Pancreas (tissue), 10 donors: Measurements from ENCODE around the gene GNAS-AS1. TPM values are rescaled to one million over a fixed set of nuclear protein-coding genes. Genes with fewer than 3 reads are reported as not detected.

Experiments used
- ATAC-seq, 4 donors: fragments of 200-7000 bp; cut with Tn5 transposase; one replicate each; pipeline versions ENCODE4 v1.8.0 to v1.9.1; 2020; ENCODE audit warnings: mild to moderate bottlenecking in 4 of 4, moderate library complexity in 4 of 4
- DNase-seq, 6 donors: peaks; one replicate each; pipeline ENCODE4 v3.0.0-alpha.2; 2020
- FAIRE-seq: peaks from 2 replicates; lab custom pipeline; 2012; peaks lifted over from hg19 to GRCh38; lab: Jason Lieb, UNC
- H3K27ac ChIP-seq, 4 donors: fragments of 200-600 bp; sonication (generic); 1 replicate in 3 of 4; 2 replicates in 1 of 4; pipeline versions ENCODE4 v1.5.0 to v1.8.0; 2020
- H3K27me3 ChIP-seq, 4 donors: fragments of 200-600 bp; one replicate each; pipeline ENCODE4 v1.8.0; 2021
- H3K36me3 ChIP-seq, 3 donors: fragments of 200-600 bp; sonication (generic) in 1 of 3; one replicate each; pipeline versions ENCODE4 v1.5.0 to v1.8.0; 2020 to 2021
- H3K4me1 ChIP-seq, 3 donors: fragments of 200-600 bp; one replicate each; pipeline ENCODE4 v1.8.0; 2021
- H3K4me3 ChIP-seq, 4 donors: fragments of 200-600 bp; sonication (generic) in 2 of 4; one replicate each; pipeline versions ENCODE4 v1.5.0 to v1.8.0; 2020 to 2021
- H3K9me3 ChIP-seq, 4 donors: fragments of 200-600 bp; one replicate each; pipeline ENCODE4 v1.8.0; 2021
- CTCF ChIP-seq, 4 donors: fragments of 200-600 bp; sonication (generic) in 3 of 4; IDR thresholded peaks; one replicate each; pipeline versions ENCODE4 v1.5.0 to v1.8.0; 2021; ENCODE audit warnings: antibody characterized with exemption in 4 of 4
- WGBS, 2 donors: extraction: QIAGEN DNeasy Blood & Tissue Kit; methylation state at CpG; one replicate each; pipeline ENCODE4 v1.1.7; 2013; 5-methylcytosine and 5-hydroxymethylcytosine counted together
- intact Hi-C, 3 donors: fragments of 100-400 bp; cut with DNase I; formaldehyde crosslinking; loops; one replicate each; pipeline versions ENCODE4 v1.11.1 to v1.14.2; 2022
- polyA plus RNA-seq, 2 donors: library from polyadenylated mRNA; stranded (reverse); fragments of 200-250 nt; gene quantifications; one replicate each; pipeline ENCODE4 v1.2.3, GENCODE V29; 2013
- total RNA-seq, 6 donors: library from RNA; stranded (reverse); fragmentation: NEBNext Ultra II Directional in 4 of 6; extraction: Animal tissue kit (Norgen Biotek cat#: 25700) in 4 of 6; gene quantifications; one replicate each; pipeline versions ENCODE4 v1.2.1 to v1.2.4, GENCODE V29; 2021 to 2023
- donor health status: healthy with polysubstance abuse.
- donor health status: DM: no; HTN: no; CAD: no; lungs with moderate emphysema.
- donor health status: DM: no; HTN: no; CAD: no.
- donor health status: control.
- donor health status: control.
- donor health status: Bipolar disorder and iron deficiency.
- donor health status: DM: yes; HTN: yes; CAD: no.
- donor health status: DM: no; HTN: no; CAD: no.
- donor health status: DM: no; HTN: no; CAD: no.
- donor health status: DM: yes; HTN: yes; CAD: no.

GNAS-AS1 gene
- total and polyA plus RNA-seq, 8 donors: 0.47 to 2.8 (median 0.58) TPM

GRCh38 chr20:58874469-58874868 lies 23.8 kb upstream of the GNAS-AS1 start:
- no peak overlapping the region for H3K4me3 ChIP-seq
- no peak overlapping the region for H3K27ac ChIP-seq
- FAIRE-seq (no peak), ATAC-seq (no peak), DNase-seq (no peak)
- H3K27me3 ChIP-seq: no peaks in the 10 kb centered on the region
- no peaks in the 10 kb centered on the region for H3K36me3 ChIP-seq
- H3K9me3 ChIP-seq: no peaks in the 10 kb centered on the region
- TF ChIP-seq CTCF (IDR thresholded peaks at IDR 0.05): no peak
- intact Hi-C loops: loop anchor here in 2 of 3 donors (5.0 to 10.0 kb wide), 2 partner anchors 348 to 350 kb away; no protein-coding TSS in a partner anchor
- 98 to 100% methylated on average over 1 of the region's 1 CpG for WGBS, 2 donors
- H3K4me1 ChIP-seq: no peaks in the 10 kb centered on the region

GRCh38 chr20:58871533-58872102 lies 20.9 kb upstream of the GNAS-AS1 start:
- no peak for FAIRE-seq
- TF ChIP-seq CTCF (IDR thresholded peaks at IDR 0.05): no peak
- Histone ChIP-seq H3K9me3 (no peaks in the 10 kb centered on the region), H3K4me1 (no peaks in the 10 kb centered on the region), H3K27ac (no peak overlapping the region), H3K27me3 (no peaks in the 10 kb centered on the region), H3K36me3 (no peaks in the 10 kb centered on the region), H3K4me3 (no peak overlapping the region)
- 76 to 79% methylated on average over 8 of the region's 8 CpGs for WGBS, 2 donors
- intact Hi-C loops: loop anchor here in 2 of 3 donors (5.0 to 10.0 kb wide), 2 partner anchors 351 to 353 kb away; no protein-coding TSS in a partner anchor
- peak in 1 of 6 donors; percentile 61 for DNase-seq
- no peak for ATAC-seq

GRCh38 chr20:58870293-58871014 lies 19.8 kb upstream of the GNAS-AS1 start:
- no peaks in the 10 kb centered on the region for H3K36me3 ChIP-seq
- H3K4me1 ChIP-seq: no peaks in the 10 kb centered on the region
- intact Hi-C loops: loop anchor here in 2 of 3 donors (5.0 to 10.0 kb wide), 2 partner anchors 352 to 354 kb away; no protein-coding TSS in a partner anchor
- no peak overlapping the region for H3K4me3 ChIP-seq
- ATAC-seq (peak; percentile 95 to 99 (median 97)), FAIRE-seq (no peak), DNase-seq (peak; percentile 69 to 87 (median 80))
- no peak overlapping the region for H3K27ac ChIP-seq
- peak; percentile 65 to 89 (median 84) for TF ChIP-seq CTCF (IDR thresholded peaks at IDR 0.05)
- H3K9me3 ChIP-seq: no peaks in the 10 kb centered on the region
- 50 to 52% methylated on average over 7 of the region's 7 CpGs for WGBS, 2 donors
- no peaks in the 10 kb centered on the region for H3K27me3 ChIP-seq

- WGBS, 2 donors: 62 to 77% methylated on average over 7 of the region's 7 CpGs
- DNase-seq: no peak
- H3K27ac ChIP-seq: no peak overlapping the region
- H3K27me3 ChIP-seq: no peaks in the 10 kb centered on the region
- no peak for ATAC-seq
- H3K36me3 ChIP-seq: no peaks in the 10 kb centered on the region
- H3K4me1 ChIP-seq: no peaks in the 10 kb centered on the region
- H3K9me3 ChIP-seq: no peaks in the 10 kb centered on the region
- intact Hi-C loops: loop anchor here in 2 of 3 donors (5.0 to 10.0 kb wide), 2 partner anchors 353 to 355 kb away; no protein-coding TSS in a partner anchor
- TF ChIP-seq CTCF (IDR thresholded peaks at IDR 0.05): no peak
- no peak for FAIRE-seq
- no peak overlapping the region for H3K4me3 ChIP-seq
Observed at GRCh38 chr20:58869662-58870227, 19.0 kb upstream of the GNAS-AS1 start.
